Lung (tissue), 12 donors: ENCODE results near the gene DDX46. TPM values are rescaled to one million over a fixed set of nuclear protein-coding genes. Genes with fewer than 3 reads are reported as not detected.
"Not testable (repeated sequence)": the region's sequence is repeated elsewhere in the genome, so short reads cannot be mapped to it uniquely, and the experiment has no call there.

Experiments
- ATAC-seq: fragments of 200-7000 bp; cut with Tn5 transposase; one replicate; pipeline ENCODE4 v1.9.1; 2020; ENCODE audit warnings: moderate number of reproducible peaks; ENCODE audit not compliant: insufficient read depth, low FRiP score
- DNase-seq, 3 donors: peaks; one replicate each; pipeline ENCODE4 v3.0.0-alpha.2; 2013 to 2017
- H3K27ac ChIP-seq, 2 donors: one replicate each; pipeline ENCODE4 v1.5.1; 2013; ENCODE audit warnings: mild to moderate bottlenecking in 2 of 2, moderate library complexity in 2 of 2, control low read depth in 1 of 2, inconsistent platforms in 1 of 2, low read depth in 1 of 2, low read length in 1 of 2
- H3K27me3 ChIP-seq, 3 donors: one replicate each; pipeline ENCODE4 v1.5.1; 2013; ENCODE audit warnings: low read length in 2 of 3; ENCODE audit not compliant: control insufficient read depth in 3 of 3, insufficient read depth in 3 of 3
- H3K36me3 ChIP-seq, 4 donors: one replicate each; pipeline ENCODE4 v1.5.1; 2013; ENCODE audit warnings: low read length in 4 of 4, mild to moderate bottlenecking in 1 of 4, moderate library complexity in 1 of 4; ENCODE audit not compliant: control insufficient read depth in 4 of 4, insufficient read depth in 4 of 4
- H3K4me1 ChIP-seq, 5 donors: one replicate each; pipeline ENCODE4 v1.5.1; 2013; ENCODE audit warnings: low read length in 5 of 5, mild to moderate bottlenecking in 2 of 5, moderate library complexity in 1 of 5; ENCODE audit not compliant: control insufficient read depth in 5 of 5, insufficient read depth in 5 of 5
- H3K4me3 ChIP-seq: one replicate; pipeline ENCODE4 v1.5.1; 2013; ENCODE audit warnings: mild to moderate bottlenecking, control low read depth, moderate library complexity
- H3K9ac ChIP-seq, 2 donors: one replicate each; pipeline ENCODE4 v1.5.1; 2013; ENCODE audit warnings: low read length in 2 of 2, control low read depth in 1 of 2; ENCODE audit not compliant: insufficient read depth in 1 of 2
- H3K9me3 ChIP-seq, 4 donors: one replicate each; pipeline ENCODE4 v1.5.1; 2013; ENCODE audit warnings: low read length in 3 of 4, mild to moderate bottlenecking in 1 of 4, moderate library complexity in 1 of 4; ENCODE audit not compliant: control insufficient read depth in 4 of 4, insufficient read depth in 3 of 4
- CTCF ChIP-seq: IDR thresholded peaks from 2 replicates; pipeline ENCODE4 v1.5.1; 2012; ENCODE audit warnings: mild to moderate bottlenecking; ENCODE audit errors: control extremely low read depth, extremely low read depth
- WGBS, 2 donors: extraction: QIAGEN DNeasy Blood & Tissue Kit; methylation state at CpG; one replicate each; pipeline ENCODE4 v1.1.7; 2013; 5-methylcytosine and 5-hydroxymethylcytosine counted together
- polyA plus RNA-seq, 2 donors: library from polyadenylated mRNA; stranded (reverse); fragments of 200-250 nt; gene quantifications; one replicate each; pipeline ENCODE4 v1.2.1, GENCODE V29; 2013
- total RNA-seq, 2 donors: library from RNA; depleted of rRNA in 1 of 2; stranded (reverse); fragments of >200 nt in 1 of 2; gene quantifications; one replicate each; pipeline ENCODE4 v1.2.1, GENCODE V29; 2014 to 2021
- donor health status: control.
- donor health status: control.
- donor health status: Bipolar disorder and iron deficiency.
- donor health status: healthy.
- donor health status: DM: yes; HTN: yes; CAD: no.

DDX46 gene
- total and polyA plus RNA-seq, 4 donors, result 21.8 to 73.8 (median 31.5) TPM

DNA sequence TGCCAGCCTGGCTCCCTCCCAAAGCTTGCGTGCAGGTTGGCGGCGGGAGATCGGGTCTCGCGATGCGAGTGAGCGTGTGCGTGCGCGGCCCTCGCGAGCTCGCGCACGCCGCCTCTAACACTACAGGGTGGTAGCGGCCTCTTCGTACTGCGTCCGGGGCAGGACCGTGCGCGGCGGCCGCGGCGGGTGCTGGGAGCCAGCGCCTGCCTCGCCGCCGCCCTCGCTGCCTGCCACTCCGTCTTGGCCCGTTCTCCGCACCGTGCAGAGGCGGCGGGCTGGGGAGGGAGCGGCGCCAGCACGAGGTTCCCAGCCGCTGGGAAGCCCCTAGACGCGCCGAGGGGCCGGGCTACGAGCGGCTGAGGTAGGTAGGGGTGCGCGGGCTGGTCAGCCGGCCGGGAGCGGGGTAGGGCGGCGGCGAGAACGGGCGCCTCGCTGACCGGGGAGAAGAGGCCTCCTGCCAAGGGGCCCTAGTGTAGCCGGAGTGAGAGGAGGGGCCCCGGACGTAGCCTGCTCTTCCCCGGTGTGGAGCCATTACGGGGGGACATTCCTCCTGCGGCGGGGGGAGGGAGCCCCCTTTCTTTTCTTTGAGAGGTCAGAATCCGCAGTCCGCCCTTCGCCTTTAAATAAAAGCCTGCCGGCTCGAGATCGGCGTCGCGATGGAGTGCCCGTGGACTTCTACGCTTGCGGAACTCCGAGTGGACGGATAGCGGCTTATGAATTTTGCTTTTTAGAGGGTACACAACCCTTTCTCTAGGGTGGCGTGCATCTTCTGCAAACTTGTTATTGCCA lies 87.5 kb downstream of the DDX46 start, which contains the start of gene C5orf24:
Gene C5orf24 (plus strand): TSS at position 117 of the 789 bp plus-strand sequence. CDS start 8,933 bp downstream, outside the sequence.
- Histone ChIP-seq H3K4me3 (peak within 1 kb of the TSS; percentile 98), H3K9ac (peak within 1 kb of the TSS; percentile 75 to 89), H3K27ac (peak within 1 kb of the TSS; percentile 95 to 99), H3K27me3 (no peaks in the 10 kb centered on the region), H3K9me3 (no peaks in the 10 kb centered on the region), H3K36me3 (peaks cover 0 to 12% (median 4%) of the 10 kb centered on the region in 4 donors), H3K4me1 (peaks cover 0 to 16% (median 6%) of the 10 kb centered on the region in 5 donors)
- 0% methylated on average over 67 to 84 of the region's 84 CpGs for WGBS, 2 donors
- DNase-seq, result peak; percentile 97 to 99 (median 97)
- peak; percentile 99 for ATAC-seq
- TF ChIP-seq CTCF, result no peak

GRCh38 chr5:134846641-134846960 lies 88.0 kb downstream of the DDX46 start:
- H3K27me3 ChIP-seq, result no peaks in the 10 kb centered on the region
- H3K4me1 ChIP-seq, result peaks cover 3 to 16% (median 6%) of the 10 kb centered on the region in 5 donors
- H3K36me3 ChIP-seq, result peaks cover 0 to 16% (median 4%) of the 10 kb centered on the region in 4 donors
- peak overlapping the region; percentile 95 to 99 for H3K27ac ChIP-seq
- no peak for ATAC-seq
- DNase-seq, result peak in 1 of 3 donors; percentile 35
- peak overlapping the region; percentile 98 for H3K4me3 ChIP-seq
- H3K9ac ChIP-seq, result peak overlapping the region; percentile 75 to 89
- WGBS, 2 donors, result 0 to 1% methylated on average over 11 of the region's 11 CpGs
- no peak for TF ChIP-seq CTCF
- no peaks in the 10 kb centered on the region for H3K9me3 ChIP-seq

DNA sequence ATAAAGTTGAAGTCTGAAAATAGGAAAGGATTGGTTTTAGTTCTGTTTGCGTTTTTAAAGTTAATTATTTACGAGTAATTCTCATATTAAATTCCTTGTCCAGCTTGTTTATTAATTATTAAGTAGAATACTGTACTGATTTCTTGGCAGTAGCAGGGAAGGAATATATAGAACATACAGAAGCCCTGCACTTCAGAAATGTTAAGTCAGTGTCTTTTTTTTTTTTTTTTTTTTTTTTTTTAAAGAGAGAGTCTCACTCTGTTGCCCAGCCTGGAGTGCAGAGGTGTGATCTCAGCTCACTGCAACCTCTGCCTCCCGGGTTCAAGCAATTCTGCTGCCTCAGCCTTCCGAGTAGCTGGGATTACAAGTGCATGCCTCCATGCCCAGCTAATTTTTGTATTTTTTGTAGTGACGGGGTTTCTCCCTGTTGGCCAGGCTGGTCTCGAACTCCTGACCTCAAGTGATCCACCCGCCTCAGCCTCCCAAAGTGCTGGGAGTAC lies 90.9 kb downstream of the DDX46 start:
- not testable (repeated sequence) for ATAC-seq, H3K9me3 ChIP-seq, H3K4me3 ChIP-seq, DNase-seq, H3K27me3 ChIP-seq, H3K9ac ChIP-seq, H3K27ac ChIP-seq
- peaks cover 3 to 16% (median 6%) of the 10 kb centered on the region in 5 donors for H3K4me1 ChIP-seq
- peaks cover 0 to 14% (median 4%) of the 10 kb centered on the region in 4 donors for H3K36me3 ChIP-seq
- WGBS, 2 donors, result 86 to 93% methylated on average over 7 of the region's 7 CpGs

GRCh38 chr5:134851307-134851923 lies 92.8 kb downstream of the DDX46 start:
- peaks cover 9 to 28% (median 14%) of the 10 kb centered on the region in 4 donors for H3K36me3 ChIP-seq
- peak overlapping the region in 1 of 2 donors; percentile 16 for H3K27ac ChIP-seq
- no peak overlapping the region for H3K9ac ChIP-seq
- H3K27me3 ChIP-seq, result no peaks in the 10 kb centered on the region
- no peak overlapping the region for H3K4me3 ChIP-seq
- 55 to 63% methylated on average over 1 of the region's 1 CpG for WGBS, 2 donors
- ATAC-seq (no peak), DNase-seq (peak; percentile 6 to 21 (median 18))
- no peaks in the 10 kb centered on the region for H3K9me3 ChIP-seq
- peaks cover 0 to 10% (median 6%) of the 10 kb centered on the region in 5 donors for H3K4me1 ChIP-seq
- no peak for TF ChIP-seq CTCF

DNA sequence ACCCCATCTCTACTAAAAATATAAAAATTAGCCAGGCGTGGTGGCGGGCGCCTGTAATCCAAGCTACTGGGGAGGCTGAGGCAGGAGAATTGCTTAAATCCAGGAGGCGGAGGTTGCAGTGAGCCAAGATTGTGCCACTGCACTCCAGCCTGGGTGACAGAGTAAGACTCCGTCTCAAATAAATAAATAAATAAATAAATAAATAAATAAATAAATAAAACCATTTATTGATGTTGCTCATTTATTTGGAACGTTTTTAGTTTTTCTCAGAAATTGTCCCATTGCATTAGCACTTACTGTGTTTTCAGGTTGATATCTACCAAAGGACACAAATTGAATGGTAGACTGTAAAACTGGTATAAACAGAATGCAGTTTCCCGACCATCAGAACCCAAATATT lies 97.9 kb downstream of the DDX46 start:
- H3K4me3 ChIP-seq, DNase-seq, ATAC-seq, H3K9me3 ChIP-seq, H3K9ac ChIP-seq, H3K4me1 ChIP-seq, H3K27me3 ChIP-seq, H3K27ac ChIP-seq: not testable (repeated sequence)
- 95 to 96% methylated on average over 7 of the region's 7 CpGs for WGBS, 2 donors
- peaks cover 11 to 40% (median 24%) of the 10 kb centered on the region in 4 donors for H3K36me3 ChIP-seq
